Endothelial cell of umbilical vein (primary cell): ENCODE results near the gene RNF112. TPM values are rescaled to one million over a fixed set of nuclear protein-coding genes. Genes with fewer than 3 reads are reported as not detected.

ENCODE experiments used
- BruUV-seq: library from RNA; stranded (reverse); fragments of 400-500 nt; replicated peaks from 2 replicates; lab custom pipeline; 2021; lab: Mats Ljungman, UMichigan
- CTCF ChIA-PET: fragments of 300-600, 350-600 bp; sonication (Branson Sonifier 250); formaldehyde crosslinking; loops from one replicate; lab custom pipeline; 2021; ENCODE audit warnings: antibody characterized with exemption, inconsistent platforms; lab: Charles Lee
- POLR2A ChIA-PET: fragments of 300-600, 350-600 bp; sonication (Branson Sonifier 250); formaldehyde crosslinking; loops from one replicate; lab custom pipeline; 2021; ENCODE audit warnings: antibody characterized with exemption, inconsistent platforms; lab: Charles Lee
- DNase-seq: peaks from one replicate; pipeline ENCODE4 v3.0.0-alpha.2; 2011; ENCODE audit warnings: low read depth, low spot score
- FAIRE-seq: peaks from 2 replicates; lab custom pipeline; 2011; peaks lifted over from hg19 to GRCh38; lab: Jason Lieb, UNC
- H2AFZ ChIP-seq: 2 replicates; pipeline ENCODE4 v1.6.0; 2012; ENCODE audit warnings: low read depth, low read length, control low read depth, inconsistent platforms
- H3K27ac ChIP-seq: 2 replicates; pipeline ENCODE4 v1.5.1; 2011; ENCODE audit warnings: low read depth, mild to moderate bottlenecking, control low read depth, low read length, moderate library complexity; ENCODE audit not compliant: insufficient read depth
- H3K27me3 ChIP-seq, 2 experiments: 2 replicates each; pipeline versions ENCODE4 v1.6.0 to v1.6.1; 2011; ENCODE audit warnings: low read length in 2 of 2, mixed read lengths in 1 of 2; ENCODE audit not compliant: control insufficient read depth in 2 of 2, insufficient read depth in 2 of 2
- H3K36me3 ChIP-seq, 2 experiments: 2 replicates in 1 of 2; 3 replicates in 1 of 2; pipeline ENCODE4 v1.5.1; 2011; ENCODE audit warnings: low read length in 2 of 2, mild to moderate bottlenecking in 1 of 2, moderate library complexity in 1 of 2; ENCODE audit not compliant: control insufficient read depth in 2 of 2, insufficient read depth in 2 of 2; ENCODE audit errors: extremely low read depth in 1 of 2
- H3K4me1 ChIP-seq: 3 replicates; pipeline ENCODE4 v1.5.1; 2011; ENCODE audit warnings: mild to moderate bottlenecking, low read length; ENCODE audit not compliant: control insufficient read depth, insufficient read depth; ENCODE audit errors: extremely low read depth
- H3K4me2 ChIP-seq: 2 replicates; pipeline ENCODE4 v1.6.1; 2011; ENCODE audit warnings: low read length, control low read depth, mixed read lengths; ENCODE audit not compliant: insufficient read depth
- H3K4me3 ChIP-seq, 3 experiments: fragments of 200-600 bp in 1 of 3; sonication (generic), shearing (Covaris generic) in 1 of 3; replicated peaks in 1 of 3; 2 replicates each; pipeline ENCODE4 v1.5.1; 2011 to 2016; ENCODE audit warnings: control low read depth in 3 of 3, low read length in 3 of 3, mild to moderate bottlenecking in 2 of 3, inconsistent platforms in 1 of 3, low read depth in 1 of 3, moderate library complexity in 1 of 3; ENCODE audit not compliant: insufficient read depth in 1 of 3
- H3K79me2 ChIP-seq: 2 replicates; pipeline ENCODE4 v1.6.0; 2012; ENCODE audit warnings: low read length, inconsistent platforms; ENCODE audit not compliant: control insufficient read depth, insufficient read depth
- H3K9ac ChIP-seq: replicated peaks from 2 replicates; pipeline ENCODE3; 2011; ENCODE audit warnings: low read length, control low read depth; ENCODE audit not compliant: insufficient read depth; ENCODE audit errors: extremely low read depth
- H3K9me1 ChIP-seq: replicated peaks from 3 replicates; pipeline ENCODE4 v1.6.0; 2011; ENCODE audit warnings: mild to moderate bottlenecking, low read length; ENCODE audit not compliant: control insufficient read depth, insufficient read depth; ENCODE audit errors: extremely low read depth
- H3K9me3 ChIP-seq: replicated peaks from 2 replicates; pipeline ENCODE4 v1.5.1; 2012; ENCODE audit warnings: low read length, inconsistent platforms; ENCODE audit not compliant: control insufficient read depth, insufficient read depth
- H4K20me1 ChIP-seq: replicated peaks from 2 replicates; pipeline ENCODE3; 2011; ENCODE audit warnings: mild to moderate bottlenecking, low read length; ENCODE audit not compliant: control insufficient read depth, insufficient read depth; ENCODE audit errors: extremely low read depth
- CTCF ChIP-seq, 2 donors: IDR thresholded peaks; 1 replicate in 1 of 2; 2 replicates in 1 of 2; pipeline ENCODE4 v1.5.1; 2011; ENCODE audit warnings: low read length in 2 of 2, mild to moderate bottlenecking in 2 of 2, moderate library complexity in 2 of 2, control low read depth in 1 of 2, inconsistent platforms in 1 of 2, low read depth in 1 of 2; ENCODE audit not compliant: insufficient read depth in 1 of 2; ENCODE audit errors: extremely low read depth in 1 of 2
- EZH2 ChIP-seq: IDR thresholded peaks from 2 replicates; pipeline ENCODE4 v1.6.1; 2012; ENCODE audit warnings: borderline replicate concordance, low read depth, mild to moderate bottlenecking, moderate library complexity, low read length, inconsistent platforms; ENCODE audit not compliant: severe bottlenecking
- FOS ChIP-seq: IDR thresholded peaks from 2 replicates; pipeline ENCODE4 v1.6.1; 2011; ENCODE audit warnings: mild to moderate bottlenecking, low read length, moderate library complexity, borderline replicate concordance; ENCODE audit not compliant: insufficient read depth
- GATA2 ChIP-seq: IDR thresholded peaks from 2 replicates; pipeline ENCODE4 v1.7.0; 2011; ENCODE audit warnings: low read depth, mild to moderate bottlenecking, moderate library complexity, mixed read lengths, low read length; ENCODE audit not compliant: insufficient read length, insufficient read depth
- JUN ChIP-seq: IDR thresholded peaks from 2 replicates; pipeline ENCODE4 v1.6.1; 2011; ENCODE audit warnings: borderline replicate concordance, low read depth; ENCODE audit not compliant: insufficient read length, insufficient read depth
- MAX ChIP-seq: IDR thresholded peaks from 2 replicates; pipeline ENCODE4 v1.6.1; 2011; ENCODE audit not compliant: insufficient read depth, insufficient read length
- MYC ChIP-seq: IDR thresholded peaks from one replicate; pipeline ENCODE4 v1.6.1; 2011; ENCODE audit warnings: mild to moderate bottlenecking, low read depth, low read length
- POLR2A ChIP-seq: IDR thresholded peaks from 2 replicates; pipeline ENCODE4 v1.6.1; 2012; ENCODE audit warnings: low read depth, mild to moderate bottlenecking, control low read depth, low read length
- POLR2AphosphoS5 ChIP-seq: IDR thresholded peaks from 2 replicates; pipeline ENCODE4 v1.6.1; 2012; ENCODE audit warnings: low read depth, mild to moderate bottlenecking, control low read depth, low read length, moderate library complexity; ENCODE audit not compliant: insufficient read depth
- dilution Hi-C: fragments of 300-500 bp; cut with MboI; formaldehyde crosslinking; loops from one replicate; pipeline ENCODE4 v1.15.0; 2019; ENCODE audit warnings: low sequenced_read_pairs; ENCODE audit not compliant: extremely low pct_ligation_motif_present
- intact Hi-C: fragments of 100-400 bp; cut with micrococcal nuclease; formaldehyde crosslinking; loops from one replicate; pipeline ENCODE4 v1.10.0; 2022
- polyA plus RNA-seq, 4 experiments: library from polyadenylated mRNA; depleted of rRNA in 3 of 4; stranded (reverse) in 3 of 4; unstranded in 1 of 4; fragments of >200 nt; gene quantifications; 2 replicates each; pipeline versions ENCODE4 v1.2.1 to v1.2.3, GENCODE V29; 2011 to 2012; ENCODE audit warnings: missing spikeins in 1 of 4
- total RNA-seq: library from RNA; stranded (reverse); gene quantifications from 2 replicates; pipeline ENCODE4 v1.2.3, GENCODE V29; 2021

The RNF112 gene
- total and polyA plus RNA-seq, 2 donors (not counting 3 experiments of a cell fraction or from before 2014, with no cell fraction given), result 0.06 to 0.11 TPM

GRCh38 chr17:19411631-19412030 is 599 bp downstream of the RNF112 start:
- H2AFZ ChIP-seq, result no peak overlapping the region
- no peaks in the 10 kb centered on the region for H3K9me3 ChIP-seq
- TF ChIP-seq POLR2A (no peak), MAX (no peak), MYC (no peak), GATA2 (no peak), EZH2 (no peak), JUN (no peak), CTCF (IDR thresholded peaks at IDR 0.05; ENCODE audit: extremely low read depth in 1 of 2, insufficient read depth in 1 of 2, low read depth in 1 of 2, low read length in 2 of 2) (no peak), POLR2AphosphoS5 (no peak), FOS (no peak)
- no peak overlapping the region for H3K27ac ChIP-seq
- no TSS peak for BruUV-seq
- DNase-seq (no peak), FAIRE-seq (no peak)
- no peak overlapping the region for H3K4me2 ChIP-seq
- no peaks in the 10 kb centered on the region for H3K9me1 ChIP-seq
- no peak overlapping the region for H3K9ac ChIP-seq
- no peaks in the 10 kb centered on the region for H3K79me2 ChIP-seq
- ChIA-PET POLR2A (no interaction called here), CTCF (interaction anchor here (1.1 kb wide), 1 partner anchor 49 kb away, joined by 4 read pairs; no protein-coding TSS in a partner anchor)
- dilution Hi-C loops (no loop called here), intact Hi-C loops (no loop called here)
- no peaks in the 10 kb centered on the region for H4K20me1 ChIP-seq
- no peak overlapping the region for H3K4me3 ChIP-seq
- H3K27me3 ChIP-seq, result peaks cover 4 to 7% of the 10 kb centered on the region in 2 experiments
- no peaks in the 10 kb centered on the region for H3K36me3 ChIP-seq
- no peaks in the 10 kb centered on the region for H3K4me1 ChIP-seq
